Fibroblast of mammary gland (primary cell): ENCODE data around the gene MAP3K2.

Experiments used
- DNase-seq: peaks from one replicate; pipeline ENCODE4 v3.0.0-alpha.2; 2010; ENCODE audit warnings: low read depth
- H3K4me3 ChIP-seq: 2 replicates; pipeline ENCODE4 v1.5.1; 2011; ENCODE audit warnings: low read depth, mild to moderate bottlenecking, low read length, moderate library complexity; ENCODE audit not compliant: control insufficient read depth
- CTCF ChIP-seq: conservative IDR thresholded peaks from 2 replicates; pipeline ENCODE4 v1.5.1; 2011; ENCODE audit warnings: low read depth, low read length, inconsistent platforms; ENCODE audit not compliant: control insufficient read depth, insufficient read depth

Gene MAP3K2

GRCh38 chr2:127423880-127424279 lies 36.1 kb upstream of the MAP3K2 start:
- no peak overlapping the region for H3K4me3 ChIP-seq
- DNase-seq = no peak
- no peak for TF ChIP-seq CTCF

- H3K4me3 ChIP-seq = peak overlapping the region; percentile 21
- no peak for DNase-seq
- no peak for TF ChIP-seq CTCF
These were observed 35.7 kb upstream of the MAP3K2 start for GRCh38 chr2:127423478-127423843.

- H3K4me3 ChIP-seq = peak overlapping the region; percentile 21
- no peak for DNase-seq
- no peak for TF ChIP-seq CTCF
These were observed 35.0 kb upstream of the MAP3K2 start for GRCh38 chr2:127422559-127423477.

- no peak for DNase-seq
- H3K4me3 ChIP-seq = no peak overlapping the region
- no peak for TF ChIP-seq CTCF
These were observed 34.2 kb upstream of the MAP3K2 start for GRCh38 chr2:127421871-127422558.

GRCh38 chr2:127421116-127421800 lies 33.5 kb upstream of the MAP3K2 start:
- TF ChIP-seq CTCF = no peak
- H3K4me3 ChIP-seq = no peak overlapping the region
- DNase-seq = no peak

- H3K4me3 ChIP-seq = no peak overlapping the region
- TF ChIP-seq CTCF = no peak
- no peak for DNase-seq
These were observed 32.5 kb upstream of the MAP3K2 start for GRCh38 chr2:127420039-127420864.
